HEK293 (cell line): Measurements from ENCODE around the gene ZNF143.
A peak's percentile ranks its signal among the peaks of the same experiment; 100 is the strongest.

Source experiments
- BCL11B ChIP-seq: fragments of 450-650 bp; formaldehyde crosslinking; IDR thresholded peaks from 2 replicates; pipeline ENCODE4 v1.5.1; 2016; ENCODE audit warnings: low read depth, missing biosample characterization, missing genetic modification characterization
- EGR2 ChIP-seq: fragments of 450-650 bp; formaldehyde crosslinking; IDR thresholded peaks from 2 replicates; pipeline ENCODE4 v1.5.1; 2016; ENCODE audit warnings: low read depth, missing biosample characterization, missing genetic modification characterization
- KLF9 ChIP-seq: fragments of 450-650 bp; formaldehyde crosslinking; IDR thresholded peaks from 2 replicates; pipeline ENCODE4 v1.5.1; 2016; ENCODE audit warnings: missing biosample characterization, missing genetic modification characterization, low read depth
- MYNN ChIP-seq: fragments of 450-650 bp; formaldehyde crosslinking; IDR thresholded peaks from 2 replicates; pipeline ENCODE4 v1.5.1; 2016; ENCODE audit warnings: missing biosample characterization, missing genetic modification characterization, borderline replicate concordance
- PBX3 ChIP-seq: sonication (generic); formaldehyde crosslinking; IDR thresholded peaks from 2 replicates; pipeline ENCODE4 v1.8.1; 2022; ENCODE audit warnings: mild to moderate bottlenecking, moderate library complexity, missing genetic modification reagents
- PRDM10 ChIP-seq: fragments of 450-650 bp; formaldehyde crosslinking; IDR thresholded peaks from 2 replicates; pipeline ENCODE4 v1.5.1; 2016; ENCODE audit warnings: missing biosample characterization, missing genetic modification characterization
- SP3 ChIP-seq: fragments of 450-650 bp; formaldehyde crosslinking; IDR thresholded peaks from 2 replicates; pipeline ENCODE4 v1.5.1; 2016; ENCODE audit warnings: missing biosample characterization, missing genetic modification characterization
- ZBTB11 ChIP-seq: fragments of 450-650 bp; formaldehyde crosslinking; conservative IDR thresholded peaks from 2 replicates; pipeline ENCODE4 v1.5.1; 2016; ENCODE audit warnings: low read depth, missing biosample characterization, missing genetic modification characterization
- ZEB2 ChIP-seq: fragments of 450-650 bp; formaldehyde crosslinking; IDR thresholded peaks from 2 replicates; pipeline ENCODE4 v1.5.1; 2016; ENCODE audit warnings: missing biosample characterization, missing genetic modification characterization
- ZFHX2 ChIP-seq: fragments of 450-650 bp; formaldehyde crosslinking; conservative IDR thresholded peaks from 2 replicates; pipeline ENCODE4 v1.5.1; 2016; ENCODE audit warnings: missing biosample characterization, missing genetic modification characterization
- ZFP37 ChIP-seq: fragments of 450-650 bp; formaldehyde crosslinking; IDR thresholded peaks from 2 replicates; pipeline ENCODE4 v1.5.1; 2016; ENCODE audit warnings: missing biosample characterization, missing genetic modification characterization
- ZFP69B ChIP-seq: fragments of 450-650 bp; formaldehyde crosslinking; IDR thresholded peaks from 2 replicates; pipeline ENCODE4 v1.5.1; 2016; ENCODE audit warnings: missing biosample characterization, missing genetic modification characterization
- ZIC2 ChIP-seq: fragments of 450-650 bp; formaldehyde crosslinking; IDR thresholded peaks from 2 replicates; pipeline ENCODE4 v1.5.1; 2016; ENCODE audit warnings: missing biosample characterization, missing genetic modification characterization
- ZNF202 ChIP-seq: fragments of 450-650 bp; formaldehyde crosslinking; IDR thresholded peaks from 2 replicates; pipeline ENCODE4 v1.5.1; 2016; ENCODE audit warnings: missing biosample characterization, missing genetic modification characterization, borderline replicate concordance
- ZNF280C ChIP-seq: fragments of 450-650 bp; formaldehyde crosslinking; IDR thresholded peaks from 2 replicates; pipeline ENCODE4 v1.5.1; 2016; ENCODE audit warnings: missing biosample characterization, missing genetic modification characterization
- ZNF335 ChIP-seq: fragments of 450-650 bp; formaldehyde crosslinking; conservative IDR thresholded peaks from 2 replicates; pipeline ENCODE4 v1.5.1; 2016; ENCODE audit warnings: missing biosample characterization, missing genetic modification characterization
- ZNF416 ChIP-seq: fragments of 450-650 bp; formaldehyde crosslinking; IDR thresholded peaks from 2 replicates; pipeline ENCODE4 v1.5.1; 2016; ENCODE audit warnings: missing biosample characterization, missing genetic modification characterization
- ZNF423 ChIP-seq: fragments of 450-650 bp; formaldehyde crosslinking; IDR thresholded peaks from 2 replicates; pipeline ENCODE4 v1.5.1; 2016; ENCODE audit warnings: missing biosample characterization, missing genetic modification characterization
- ZNF433 ChIP-seq: fragments of 450-650 bp; formaldehyde crosslinking; IDR thresholded peaks from 2 replicates; pipeline ENCODE4 v1.5.1; 2016; ENCODE audit warnings: missing biosample characterization, missing genetic modification characterization, low read depth
- ZNF623 ChIP-seq: fragments of 450-650 bp; formaldehyde crosslinking; IDR thresholded peaks from 2 replicates; pipeline ENCODE4 v1.5.1; 2016; ENCODE audit warnings: missing biosample characterization, missing genetic modification characterization
- ZNF660 ChIP-seq: fragments of 450-650 bp; IDR thresholded peaks from 2 replicates; pipeline ENCODE4 v1.5.1; 2018; ENCODE audit warnings: missing biosample characterization, mild to moderate bottlenecking, missing genetic modification characterization
- ZNF76 ChIP-seq: fragments of 450-650 bp; formaldehyde crosslinking; IDR thresholded peaks from 2 replicates; pipeline ENCODE4; 2016; ENCODE audit warnings: low read depth, missing biosample characterization, missing genetic modification characterization, borderline replicate concordance
- ZNF830 ChIP-seq: fragments of 450-650 bp; IDR thresholded peaks from 2 replicates; pipeline ENCODE4 v1.5.0; 2018; ENCODE audit warnings: missing biosample characterization, missing genetic modification characterization, low read depth, mild to moderate bottlenecking, moderate library complexity
- ZXDB ChIP-seq: fragments of 450-650 bp; formaldehyde crosslinking; IDR thresholded peaks from 2 replicates; pipeline ENCODE4 v1.5.1; 2016; ENCODE audit warnings: missing biosample characterization, missing genetic modification characterization
- TF ChIP-seq, protein P1 (sequence below): fragments of 450-650 bp; formaldehyde crosslinking; IDR thresholded peaks from 2 replicates; pipeline ENCODE4 v1.5.1; 2017; ENCODE audit warnings: missing biosample characterization, mild to moderate bottlenecking, missing genetic modification characterization, moderate library complexity

ZNF143 gene

GRCh38 chr11:9573052-9573774, 112.4 kb downstream of the ZNF143 start, which contains the start of gene WEE1 (continued):
- TF ChIP-seq ZBTB11 (tag by site-specific recombination) (peak; percentile 60), ZNF280C (tag by site-specific recombination) (no peak), SP3 (peak; percentile 93), ZNF335 (tag by site-specific recombination) (peak; percentile 81), MYNN (tag by site-specific recombination) (no peak), ZNF202 (tag by site-specific recombination) (no peak), EGR2 (tag by site-specific recombination) (peak; percentile 62; the same call in 1 of the 2 replicates), BCL11B (tag by site-specific recombination) (peak; percentile 25; the same call in 1 of the 2 replicates), ZFP69B (tag by site-specific recombination) (no peak), ZNF623 (no peak), ZXDB (tag by site-specific recombination) (peak; percentile 78), PBX3 (peak; percentile 90), ZNF660 (tag by site-specific recombination) (peak; percentile 39; the same call in 1 of the 2 replicates), ZNF830 (tag by site-specific recombination) (no peak), KLF9 (tag by site-specific recombination) (peak; percentile 98), ZIC2 (peak; percentile 78), ZNF416 (no peak), ZEB2 (tag by site-specific recombination) (peak; percentile 93), ZNF423 (tag by site-specific recombination) (peak; percentile 37; the same call in 1 of the 2 replicates), ZFP37 (tag by site-specific recombination) (0 out of 2 replicates have a peak, but pooled peaks have one; percentile 80), ZNF433 (no peak), PRDM10 (tag by site-specific recombination) (peak; percentile 50), ZNF76 (tag by site-specific recombination) (peak; percentile 64), ZFHX2 (tag by site-specific recombination) (peak; percentile 63; the same call in 1 of the 2 replicates)
- TF ChIP-seq, protein P1, sequence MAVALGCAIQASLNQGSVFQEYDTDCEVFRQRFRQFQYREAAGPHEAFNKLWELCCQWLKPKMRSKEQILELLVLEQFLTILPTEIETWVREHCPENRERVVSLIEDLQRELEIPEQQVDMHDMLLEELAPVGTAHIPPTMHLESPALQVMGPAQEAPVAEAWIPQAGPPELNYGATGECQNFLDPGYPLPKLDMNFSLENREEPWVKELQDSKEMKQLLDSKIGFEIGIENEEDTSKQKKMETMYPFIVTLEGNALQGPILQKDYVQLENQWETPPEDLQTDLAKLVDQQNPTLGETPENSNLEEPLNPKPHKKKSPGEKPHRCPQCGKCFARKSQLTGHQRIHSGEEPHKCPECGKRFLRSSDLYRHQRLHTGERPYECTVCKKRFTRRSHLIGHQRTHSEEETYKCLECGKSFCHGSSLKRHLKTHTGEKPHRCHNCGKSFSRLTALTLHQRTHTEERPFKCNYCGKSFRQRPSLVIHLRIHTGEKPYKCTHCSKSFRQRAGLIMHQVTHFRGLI (tag by site-specific recombination): peak; percentile 69; the same call in 1 of the 2 replicates
